ENCODE measurements around the gene SLC35D2.

GRCh38 chr9:96413302-96414221 lies 30.1 kb upstream of the SLC35D2 start:
- TF ChIP-seq CTCF (IDR thresholded peaks at IDR 0.05) (no peak), POLR2A (IDR thresholded peaks at IDR 0.05) (no peak)
